AG09309 (cell line): ENCODE data around the gene SUCLA2.

Source experiments
- DNase-seq: peaks from one replicate; pipeline ENCODE4 v3.0.0-alpha.2; 2010; ENCODE audit warnings: low read depth
- H3K4me3 ChIP-seq: 2 replicates; pipeline ENCODE4 v1.5.1; 2011; ENCODE audit warnings: mild to moderate bottlenecking, low read depth, low read length, moderate library complexity; ENCODE audit not compliant: control insufficient read depth
- TF ChIP-seq, protein P1 (sequence below): IDR thresholded peaks from 2 replicates; pipeline ENCODE4 v1.5.1; 2011; ENCODE audit warnings: mild to moderate bottlenecking, low read depth, low read length, inconsistent platforms; ENCODE audit not compliant: insufficient read depth, control insufficient read depth; ENCODE audit errors: missing control alignments

Gene SUCLA2

DNA sequence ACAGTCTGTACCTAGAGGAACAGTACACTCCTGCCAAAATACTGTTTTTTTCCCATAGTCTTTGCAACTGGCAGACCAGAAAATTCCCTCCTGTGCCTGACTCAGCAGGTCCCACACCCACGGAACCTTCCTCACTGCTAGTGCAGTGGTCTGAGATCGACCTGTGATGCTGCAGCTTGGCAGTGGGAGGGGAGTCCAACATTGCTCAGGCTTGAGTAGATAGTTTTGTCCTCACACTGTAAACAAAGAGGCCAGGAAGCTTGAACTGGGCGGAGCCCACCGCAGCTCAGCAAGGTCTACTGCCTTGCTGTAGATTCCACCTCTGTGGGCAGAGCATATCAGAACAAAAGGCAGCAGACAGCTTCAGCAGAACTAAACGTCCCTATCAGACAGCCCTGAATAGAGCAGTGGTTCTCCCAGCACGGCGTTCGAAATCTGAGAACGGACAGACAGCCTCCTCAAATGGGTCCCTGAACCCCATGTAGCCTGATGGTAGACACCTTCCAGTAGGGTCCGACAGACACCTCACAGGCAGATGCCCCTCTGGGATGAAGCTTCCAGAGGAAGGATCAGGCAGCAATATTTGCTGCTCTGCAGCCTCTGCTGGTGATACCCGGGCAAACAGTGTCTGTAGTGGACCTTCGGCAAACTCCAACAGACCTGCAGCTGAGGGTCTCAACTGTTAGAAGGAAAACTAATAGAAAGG is 92.7 kb downstream of the SUCLA2 start:
- no peak overlapping the region for H3K4me3 ChIP-seq
- TF ChIP-seq, protein P1, sequence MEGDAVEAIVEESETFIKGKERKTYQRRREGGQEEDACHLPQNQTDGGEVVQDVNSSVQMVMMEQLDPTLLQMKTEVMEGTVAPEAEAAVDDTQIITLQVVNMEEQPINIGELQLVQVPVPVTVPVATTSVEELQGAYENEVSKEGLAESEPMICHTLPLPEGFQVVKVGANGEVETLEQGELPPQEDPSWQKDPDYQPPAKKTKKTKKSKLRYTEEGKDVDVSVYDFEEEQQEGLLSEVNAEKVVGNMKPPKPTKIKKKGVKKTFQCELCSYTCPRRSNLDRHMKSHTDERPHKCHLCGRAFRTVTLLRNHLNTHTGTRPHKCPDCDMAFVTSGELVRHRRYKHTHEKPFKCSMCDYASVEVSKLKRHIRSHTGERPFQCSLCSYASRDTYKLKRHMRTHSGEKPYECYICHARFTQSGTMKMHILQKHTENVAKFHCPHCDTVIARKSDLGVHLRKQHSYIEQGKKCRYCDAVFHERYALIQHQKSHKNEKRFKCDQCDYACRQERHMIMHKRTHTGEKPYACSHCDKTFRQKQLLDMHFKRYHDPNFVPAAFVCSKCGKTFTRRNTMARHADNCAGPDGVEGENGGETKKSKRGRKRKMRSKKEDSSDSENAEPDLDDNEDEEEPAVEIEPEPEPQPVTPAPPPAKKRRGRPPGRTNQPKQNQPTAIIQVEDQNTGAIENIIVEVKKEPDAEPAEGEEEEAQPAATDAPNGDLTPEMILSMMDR, result no peak
- DNase-seq, result no peak

- no peak for DNase-seq
- no peak overlapping the region for H3K4me3 ChIP-seq
- TF ChIP-seq, protein P1, result no peak
Measured at GRCh38 chr13:47904891-47905290, 96.2 kb downstream of the SUCLA2 start.

DNA sequence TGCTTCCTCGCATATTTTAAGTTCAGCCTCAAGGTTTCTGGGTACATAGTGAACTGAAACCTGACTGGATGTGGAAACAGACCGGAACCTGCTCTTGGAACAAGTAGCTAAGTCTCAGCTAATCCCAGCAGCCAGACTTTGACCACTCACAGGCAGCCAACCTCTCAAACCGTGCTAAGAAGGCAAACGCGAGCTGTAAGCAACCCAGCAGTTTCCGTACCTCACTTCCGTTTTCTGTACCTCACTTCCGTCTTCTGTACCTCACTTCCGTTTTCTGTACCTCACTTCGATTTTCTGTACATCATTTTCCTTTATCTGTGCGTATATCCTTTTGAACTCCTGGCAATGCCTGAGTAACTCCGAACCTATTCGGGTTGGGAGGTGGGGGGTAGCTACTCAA is 96.8 kb downstream of the SUCLA2 start:
- no peak for DNase-seq
- no peak overlapping the region; the same call in 1 of the 2 replicates for H3K4me3 ChIP-seq
- TF ChIP-seq, protein P1, result no peak

GRCh38 chr13:47903836-47904235 is 97.2 kb downstream of the SUCLA2 start:
- TF ChIP-seq, protein P1, result no peak
- H3K4me3 ChIP-seq, result no peak overlapping the region; the same call in 1 of the 2 replicates
- DNase-seq, result peak; percentile 56

- DNase-seq, result peak; percentile 78
- H3K4me3 ChIP-seq, result no peak overlapping the region
- TF ChIP-seq, protein P1, result no peak
Measured at GRCh38 chr13:47901441-47901840, 99.6 kb downstream of the SUCLA2 start.

DNA sequence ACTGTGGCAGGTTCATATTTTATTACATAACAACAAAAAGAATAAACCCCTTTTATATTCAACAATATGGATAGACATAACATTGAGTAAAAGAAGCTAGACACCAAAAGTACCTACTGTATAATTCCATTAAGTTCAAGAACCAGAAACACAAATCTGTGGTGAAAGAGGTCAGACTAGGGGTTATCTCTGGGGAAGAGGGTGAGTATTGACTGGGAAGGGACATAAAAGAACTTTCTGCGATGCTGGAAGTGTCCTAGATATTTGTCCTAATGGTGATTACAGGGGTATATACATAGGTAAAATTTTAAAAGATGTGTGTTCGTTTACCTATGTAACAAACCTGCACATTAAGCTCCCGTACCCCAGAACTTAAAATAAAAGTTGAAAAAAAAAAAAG is 103.0 kb downstream of the SUCLA2 start:
- no peak overlapping the region for H3K4me3 ChIP-seq
- DNase-seq, result no peak
- TF ChIP-seq, protein P1, result no peak
